GM19467 (cell line): ENCODE results near the gene ADAM11.
"Not testable (repeated sequence)": the region's sequence is repeated elsewhere in the genome, so short reads cannot be mapped to it uniquely, and the experiment has no call there.

Source experiments
- ATAC-seq: cut with Tn5 transposase; IDR thresholded peaks from one replicate; pipeline ENCODE4 v1.9.1; 2021; ENCODE audit warnings: mild to moderate bottlenecking, moderate library complexity; ENCODE audit not compliant: unreplicated experiment

Gene ADAM11

GRCh38 chr17:44758414-44759085, at the start of gene ADAM11:
TSS of gene ADAM11 (plus strand) at chr17:44758988. CDS start at chr17:44759200, 212 bp downstream.
- ATAC-seq = no peak

GRCh38 chr17:44719444-44719843, 39.3 kb upstream of the ADAM11 start:
- ATAC-seq = no peak

GRCh38 chr17:44722254-44722653, 36.5 kb upstream of the ADAM11 start:
- ATAC-seq = no peak

- ATAC-seq = not testable (repeated sequence)
Measured at GRCh38 chr17:44726121-44726520, 32.7 kb upstream of the ADAM11 start.

- no peak for ATAC-seq
Measured at GRCh38 chr17:44733753-44734152, 25.0 kb upstream of the ADAM11 start.

- ATAC-seq = no peak
Measured at GRCh38 chr17:44734272-44734671, 24.5 kb upstream of the ADAM11 start.

- ATAC-seq = no peak
Measured at GRCh38 chr17:44736551-44737240, 22.1 kb upstream of the ADAM11 start.

- ATAC-seq = no peak
Measured at GRCh38 chr17:44738214-44738906, 20.4 kb upstream of the ADAM11 start.

GRCh38 chr17:44741316-44741715, 17.5 kb upstream of the ADAM11 start:
- ATAC-seq = no peak

GRCh38 chr17:44745301-44745700, 13.5 kb upstream of the ADAM11 start:
- no peak for ATAC-seq

GRCh38 chr17:44745738-44746137, 13.1 kb upstream of the ADAM11 start:
- not testable (repeated sequence) for ATAC-seq

GRCh38 chr17:44747566-44747965, 11.2 kb upstream of the ADAM11 start:
- no peak for ATAC-seq

GRCh38 chr17:44749076-44749979, 9.5 kb upstream of the ADAM11 start:
- no peak for ATAC-seq

- no peak for ATAC-seq
Measured at GRCh38 chr17:44749980-44750318, 8.8 kb upstream of the ADAM11 start.

- no peak for ATAC-seq
Measured at GRCh38 chr17:44751331-44751730, 7.5 kb upstream of the ADAM11 start.

- no peak for ATAC-seq
Measured at GRCh38 chr17:44751806-44752205, 7.0 kb upstream of the ADAM11 start.

- no peak for ATAC-seq
Measured at GRCh38 chr17:44752953-44753861, 5.6 kb upstream of the ADAM11 start.

GRCh38 chr17:44754276-44754675, 4.5 kb upstream of the ADAM11 start:
- no peak for ATAC-seq

- ATAC-seq = not testable (repeated sequence)
Measured at GRCh38 chr17:44755180-44755579, 3.6 kb upstream of the ADAM11 start.
